Mucosa of gallbladder (tissue), 1 donor: ENCODE data around the gene OOSP4B. TPM values are rescaled to one million over a fixed set of nuclear protein-coding genes. Genes with fewer than 3 reads are reported as not detected.
"Not testable (repeated sequence)": the region's sequence is repeated elsewhere in the genome, so short reads cannot be mapped to it uniquely, and the experiment has no call there.

Experiments
- DNase-seq: peaks from one replicate; pipeline ENCODE4 v3.0.0-alpha.2; 2020; ENCODE audit warnings: low spot score
- total RNA-seq: library from RNA; stranded (reverse); gene quantifications from one replicate; pipeline ENCODE4 v1.2.1, GENCODE V29; 2021
- donor health status: DM: no; HTN: no; CAD: no.

OOSP4B gene
- not detected for total RNA-seq

- no peak for DNase-seq
These were observed at the start of gene OOSP4B for GRCh38 chr11:60016881-60017280. Gene OOSP4B, plus strand, starts transcription at chr11:60017181.

DNA sequence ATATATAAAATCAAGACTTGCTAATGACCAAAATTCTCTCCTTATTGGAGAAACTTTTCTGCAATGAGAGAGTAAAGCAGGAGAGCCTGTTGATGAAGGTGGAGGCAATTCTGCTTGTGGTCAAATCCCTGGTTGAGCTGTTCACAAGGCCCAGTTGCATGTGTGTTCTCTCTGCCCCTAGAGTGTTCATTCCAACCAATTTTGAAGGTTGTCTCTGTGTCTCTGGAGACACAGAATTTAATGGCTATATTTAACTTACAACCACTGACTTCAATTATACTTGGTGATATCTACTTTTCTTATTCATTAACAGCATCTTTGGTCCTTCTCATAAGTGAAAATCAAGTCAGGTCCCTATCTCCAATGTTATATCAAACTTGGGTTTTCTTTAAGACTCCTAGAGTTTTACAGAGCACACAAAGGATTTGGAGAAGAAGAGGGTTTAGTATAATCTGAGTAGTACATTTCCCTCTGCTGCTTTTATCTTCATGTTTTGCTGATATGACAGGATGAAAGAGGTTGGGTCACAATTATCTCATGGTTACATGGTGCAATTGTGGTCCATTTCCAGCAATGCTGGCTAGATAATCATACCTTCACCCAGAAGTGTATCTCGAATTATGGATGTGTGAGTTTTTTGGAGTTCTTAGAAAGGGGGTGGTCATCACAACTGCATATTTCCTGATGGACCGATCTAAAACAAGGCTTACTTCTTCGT is 49.1 kb upstream of the OOSP4B start:
- no peak for DNase-seq

DNA sequence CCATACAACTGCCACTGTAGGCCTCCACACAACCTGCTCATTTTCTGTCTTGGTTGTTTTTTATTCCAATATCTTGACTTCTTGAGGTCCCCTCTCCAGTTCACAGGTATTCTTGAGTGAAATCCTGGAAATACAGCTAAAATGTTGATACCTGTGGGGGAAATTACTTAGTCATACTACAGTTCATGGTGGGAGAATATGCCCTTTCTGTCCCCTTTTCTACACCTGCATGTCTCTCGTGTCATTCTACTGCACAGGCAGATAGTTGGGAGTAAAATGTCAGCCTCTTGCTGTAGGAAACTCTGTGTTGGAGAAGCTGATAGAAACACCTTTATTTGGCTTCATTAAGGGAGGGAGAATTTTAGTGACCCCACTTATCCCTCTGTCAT is 48.6 kb upstream of the OOSP4B start:
- DNase-seq, result no peak

GRCh38 chr11:59973097-59973496 is 43.9 kb upstream of the OOSP4B start:
- no peak for DNase-seq

GRCh38 chr11:59981106-59981770 is 35.7 kb upstream of the OOSP4B start:
- DNase-seq, result no peak

GRCh38 chr11:59982037-59982436 is 34.9 kb upstream of the OOSP4B start:
- DNase-seq, result not testable (repeated sequence)

GRCh38 chr11:59983212-59983611 is 33.8 kb upstream of the OOSP4B start:
- DNase-seq, result no peak

- no peak for DNase-seq
These were observed 32.6 kb upstream of the OOSP4B start for GRCh38 chr11:59984368-59984767.

- no peak for DNase-seq
These were observed 26.6 kb upstream of the OOSP4B start for GRCh38 chr11:59990421-59990820.

GRCh38 chr11:59992425-59992824 is 24.6 kb upstream of the OOSP4B start:
- DNase-seq, result no peak

GRCh38 chr11:59997800-59998199 is 19.2 kb upstream of the OOSP4B start:
- DNase-seq, result no peak

GRCh38 chr11:59999691-60000090 is 17.3 kb upstream of the OOSP4B start:
- DNase-seq, result no peak

DNA sequence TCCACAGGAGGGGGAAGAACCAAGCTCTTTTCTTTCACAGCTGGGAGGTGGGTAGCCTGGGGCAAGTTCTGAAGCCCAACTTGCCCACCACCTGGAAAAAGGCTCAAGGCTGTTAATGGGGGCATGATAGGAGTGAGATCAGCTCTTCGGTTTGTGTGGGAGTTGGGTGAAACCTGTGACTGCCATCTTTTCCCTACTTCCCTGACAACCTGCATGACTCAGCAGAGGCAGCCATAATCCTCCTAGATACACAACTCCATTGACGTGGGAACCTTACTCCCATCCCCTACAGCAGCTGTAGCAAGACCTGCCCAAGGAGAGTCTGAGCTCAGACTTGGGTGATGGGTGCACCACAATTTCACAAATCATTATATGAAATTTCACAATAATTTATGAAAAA is 13.3 kb upstream of the OOSP4B start:
- DNase-seq, result no peak

- no peak for DNase-seq
These were observed 11.6 kb upstream of the OOSP4B start for GRCh38 chr11:60005360-60005759.

DNA sequence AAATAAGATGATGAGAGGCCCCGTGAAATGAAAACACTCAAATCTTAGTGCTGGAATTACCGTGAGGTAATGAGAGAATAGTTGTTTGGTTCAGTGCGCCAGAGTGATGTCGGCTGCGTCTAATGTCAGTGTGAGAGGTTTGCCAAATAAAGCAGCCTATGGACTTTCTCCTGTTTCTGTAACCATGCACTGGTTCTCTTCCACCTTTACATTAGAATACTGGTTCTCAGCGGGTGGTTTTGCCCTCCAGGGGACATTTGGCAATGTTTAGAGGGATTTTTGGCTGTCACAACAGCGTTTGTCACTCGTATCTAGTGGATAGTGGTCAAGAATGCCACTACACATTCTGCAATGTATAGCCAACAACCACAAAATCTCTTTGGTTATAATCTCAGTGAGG is 1.1 kb downstream of the OOSP4B start:
- no peak for DNase-seq

DNA sequence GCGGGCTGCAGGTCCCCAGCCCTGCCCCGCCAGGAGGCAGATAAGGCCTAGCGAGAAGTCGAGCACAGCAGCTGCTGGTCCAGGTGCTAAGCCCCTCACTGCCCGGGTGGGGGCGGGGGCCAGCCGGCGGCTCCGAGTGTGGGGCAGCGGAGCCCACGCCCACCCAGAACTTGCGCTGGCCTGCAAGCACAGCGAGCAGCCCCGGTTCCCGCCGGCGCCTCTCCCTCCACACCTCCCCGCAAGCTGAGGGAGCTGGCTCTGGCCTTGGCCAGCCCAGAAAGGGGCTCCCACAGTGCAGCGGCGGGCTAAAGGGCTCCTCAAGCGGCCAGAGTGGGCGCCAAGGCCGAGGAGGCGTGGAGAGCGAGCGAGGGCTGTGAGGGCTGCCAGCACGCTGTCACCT is 3.4 kb downstream of the OOSP4B start:
- DNase-seq, result not testable (repeated sequence)

- DNase-seq, result no peak
These were observed 12.1 kb downstream of the OOSP4B start for GRCh38 chr11:60029015-60029632.

- no peak for DNase-seq
These were observed 23.1 kb downstream of the OOSP4B start, which contains the start of gene OOSP2 for GRCh38 chr11:60040109-60040508. Gene OOSP2, plus strand, starts transcription at chr11:60040409. Its CDS starts 51 bp downstream, at chr11:60040460.

DNA sequence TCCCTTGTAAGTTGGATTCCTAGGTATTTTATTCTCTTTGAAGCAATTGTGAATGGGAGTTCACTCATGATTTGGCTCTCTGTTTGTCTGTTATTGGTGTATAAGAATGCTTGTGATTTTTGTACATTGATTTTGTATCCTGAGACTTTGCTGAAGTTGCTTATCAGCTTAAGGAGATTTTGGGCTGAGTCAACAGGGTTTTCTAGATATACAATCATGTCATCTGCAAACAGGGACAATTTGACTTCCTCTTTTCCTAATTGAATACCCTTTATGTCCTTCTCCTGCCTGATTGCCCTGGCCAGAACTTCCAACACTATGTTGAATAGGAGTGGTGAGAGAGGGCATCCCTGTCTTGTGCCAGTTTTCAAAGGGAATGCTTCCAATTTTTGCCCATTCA is 33.4 kb downstream of the OOSP4B start:
- DNase-seq, result not testable (repeated sequence)

GRCh38 chr11:60050839-60051238 is 33.9 kb downstream of the OOSP4B start:
- DNase-seq, result not testable (repeated sequence)

DNA sequence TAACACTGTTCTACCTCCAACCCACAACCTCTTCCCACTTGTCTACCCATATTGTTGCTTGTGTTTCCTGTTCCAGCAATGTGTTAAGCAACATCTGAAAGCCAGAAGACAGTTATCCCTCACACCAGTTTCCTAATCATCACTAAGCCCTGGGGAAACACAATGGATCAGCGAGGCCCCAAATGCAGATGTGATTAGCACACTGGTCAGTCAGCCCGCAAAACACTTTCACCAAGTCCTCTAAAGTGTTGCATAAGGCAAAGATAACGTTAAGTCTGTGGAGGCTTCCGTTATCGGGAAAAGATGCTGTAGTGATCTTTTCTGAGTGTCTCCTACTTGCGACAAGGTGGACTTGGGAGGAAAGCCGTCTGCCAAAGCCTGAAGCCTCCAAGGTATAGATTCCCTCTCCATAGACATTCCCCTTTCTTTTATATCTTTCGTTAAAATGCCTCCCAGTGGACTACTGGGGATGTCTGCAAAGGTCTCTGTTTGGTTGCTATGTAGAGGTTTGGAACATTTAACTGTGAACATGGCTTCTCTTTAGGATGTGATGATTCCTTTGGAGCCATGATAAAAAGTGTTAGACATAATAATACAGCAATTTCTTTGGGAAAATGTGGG is 39.5 kb downstream of the OOSP4B start, which contains the start of gene MS4A3:
Gene MS4A3 (plus strand): TSS at position 317 of the 621 bp plus-strand sequence. CDS start 4,496 bp downstream, outside the sequence.
- no peak for DNase-seq

- DNase-seq, result no peak
These were observed 42.1 kb downstream of the OOSP4B start for GRCh38 chr11:60059052-60059451.
